Natural killer cell treated with Interleukin-12 subunit alpha and Interleukin-12 subunit beta and Interleukin-15 and Interleukin-18, amount 100 ng/mL, for 72 hours (primary cell): ENCODE measurements around the gene PDIA5. TPM values are rescaled to one million over a fixed set of nuclear protein-coding genes. Genes with fewer than 3 reads are reported as not detected.

Experiments used
- ATAC-seq, 2 donors: fragments of 150-1000 bp; cut with Tn5 transposase in 1 of 2; sonication (Bioruptor Pico), chemical (Tn5 transposase) in 1 of 2; 2 replicates each; pipeline ENCODE4 v1.10.0; 2021
- DNase-seq: peaks from one replicate; pipeline ENCODE4 v3.0.0; 2022; ENCODE audit warnings: low spot score
- H3K27ac Mint-ChIP-seq, 2 donors: 1 replicate in 1 of 2; 2 replicates in 1 of 2; pipeline ENCODE4 v1.8.0; 2022; ENCODE audit warnings: mixed read lengths in 2 of 2, mild to moderate bottlenecking in 1 of 2, moderate library complexity in 1 of 2
- H3K27me3 Mint-ChIP-seq, 2 donors: 1 replicate in 1 of 2; 2 replicates in 1 of 2; pipeline ENCODE4 v1.8.0; 2022; ENCODE audit warnings: mixed read lengths in 2 of 2
- H3K36me3 Mint-ChIP-seq: one replicate; pipeline ENCODE4 v1.8.0; 2022; ENCODE audit warnings: mixed read lengths
- H3K4me1 Mint-ChIP-seq, 2 donors: 1 replicate in 1 of 2; 2 replicates in 1 of 2; pipeline ENCODE4 v1.8.0; 2022; ENCODE audit warnings: low read depth in 2 of 2, mixed read lengths in 2 of 2, mild to moderate bottlenecking in 1 of 2
- H3K4me3 Mint-ChIP-seq: one replicate; pipeline ENCODE4 v1.8.0; 2022; ENCODE audit warnings: mixed read lengths
- H3K9me3 Mint-ChIP-seq: 2 replicates; pipeline ENCODE4 v1.8.0; 2022; ENCODE audit warnings: mixed read lengths
- total RNA-seq, 2 donors: library from RNA; stranded (reverse); gene quantifications; one replicate each; pipeline ENCODE4 v1.2.3, GENCODE V29; 2022

PDIA5 gene
- total RNA-seq, 2 donors from 2014 or later, result 10.3 to 33.3 TPM

DNA sequence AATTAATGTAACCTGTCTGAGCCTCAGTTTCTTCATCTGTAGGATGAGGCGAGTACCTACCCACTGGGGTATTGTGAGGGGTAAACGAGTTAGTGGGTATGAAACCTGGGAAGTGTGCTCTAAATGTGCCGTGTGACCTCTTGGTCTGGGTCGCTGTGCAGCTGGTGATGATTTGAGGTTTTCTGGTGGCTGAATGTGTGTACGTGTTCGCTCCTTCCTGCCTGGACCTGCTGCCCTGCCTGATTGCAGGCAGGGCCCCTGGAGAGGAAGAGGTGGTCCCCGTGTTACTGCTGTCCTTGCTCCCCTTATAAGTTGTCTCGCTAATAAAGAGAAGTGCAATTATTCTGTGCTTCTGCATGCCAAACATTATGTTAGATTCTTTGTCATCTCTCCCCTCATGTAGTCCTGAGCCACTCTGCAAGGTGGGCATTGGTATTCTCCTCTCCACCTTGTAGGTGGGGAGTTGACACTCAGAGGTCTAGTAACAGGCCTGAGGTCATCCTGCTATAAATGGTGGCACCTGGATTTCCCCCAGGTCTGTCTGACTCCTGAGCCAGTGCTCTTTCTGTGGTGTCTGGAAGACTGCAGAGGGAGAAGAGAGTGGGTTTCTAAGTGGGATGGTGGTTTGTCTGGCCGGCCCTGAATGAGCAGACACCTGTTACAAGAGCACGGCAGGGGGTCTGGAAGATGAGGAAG lies 15.7 kb downstream of the PDIA5 start:
- Mint-ChIP-seq H3K36me3 (no peaks in the 10 kb centered on the region), H3K4me3 (no peak overlapping the region), H3K9me3 (no peaks in the 10 kb centered on the region), H3K27me3 (peaks cover 0 to 13% of the 10 kb centered on the region in 2 donors), H3K4me1 (peaks cover 25 to 33% of the 10 kb centered on the region in 2 donors), H3K27ac (peak overlapping the region in 1 of 2 donors; percentile 54)
- ATAC-seq, result peak in 1 of 2 donors; percentile 24
- DNase-seq, result no peak

DNA sequence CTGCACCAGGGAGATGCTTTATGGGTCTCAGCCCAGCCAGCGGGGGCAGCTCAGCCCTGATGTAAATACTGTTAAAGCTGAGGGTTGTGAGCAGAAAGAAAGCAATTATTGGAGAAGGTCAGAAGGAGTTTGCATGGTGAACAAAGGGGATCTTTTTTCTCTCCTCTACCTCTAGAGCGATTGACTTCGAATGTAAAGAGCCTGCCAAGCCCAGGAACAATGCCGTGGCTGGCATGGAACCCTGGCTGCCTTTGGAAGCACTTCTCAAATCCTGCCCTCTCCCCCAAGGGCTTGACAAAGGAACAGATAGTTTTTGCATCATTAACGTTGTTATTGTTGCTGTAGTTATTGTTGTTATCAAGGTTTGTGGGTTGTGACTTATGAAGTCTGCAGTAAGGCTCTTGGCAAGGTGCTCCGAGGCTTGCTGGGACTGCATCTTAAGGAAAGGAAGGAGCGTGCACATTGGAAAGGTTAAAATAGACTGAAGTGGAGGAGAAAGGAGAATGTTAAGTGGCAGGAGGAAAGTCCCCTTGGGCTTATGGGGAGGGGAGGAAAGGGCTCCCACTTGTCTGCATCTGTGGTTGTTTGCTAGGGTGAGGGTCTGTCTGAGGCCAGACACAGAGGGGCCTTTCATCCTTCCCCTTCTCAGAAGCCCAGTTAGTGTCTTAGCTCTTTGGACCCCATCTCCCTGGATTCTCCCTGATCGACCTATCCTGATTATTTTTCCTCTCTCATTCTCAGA lies 16.7 kb downstream of the PDIA5 start:
- DNase-seq (no peak), ATAC-seq (no peak)
- Mint-ChIP-seq H3K36me3 (no peaks in the 10 kb centered on the region), H3K4me1 (peaks cover 25 to 33% of the 10 kb centered on the region in 2 donors), H3K9me3 (no peaks in the 10 kb centered on the region), H3K27ac (no peak overlapping the region), H3K27me3 (peaks cover 0 to 18% of the 10 kb centered on the region in 2 donors), H3K4me3 (no peak overlapping the region)

DNA sequence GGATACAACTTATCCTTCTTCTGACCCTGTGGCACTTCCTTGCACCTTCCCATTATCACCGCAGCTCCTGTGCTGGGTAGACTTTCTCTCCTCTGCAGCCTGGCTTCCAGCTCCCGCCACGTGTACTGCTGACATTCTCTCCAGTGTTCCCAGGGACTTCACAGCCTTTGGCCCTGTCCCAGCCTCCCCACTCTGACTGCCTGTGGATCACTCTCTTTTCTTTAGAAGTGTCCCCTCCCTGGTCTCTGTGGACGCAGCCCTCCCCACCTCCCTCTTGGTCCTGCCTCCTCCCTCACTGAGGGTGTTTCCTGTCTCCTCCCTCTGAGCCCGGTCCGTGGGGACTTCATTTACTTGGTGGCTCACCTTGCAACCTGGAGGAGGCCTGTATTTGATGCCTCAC lies 17.4 kb downstream of the PDIA5 start:
- Mint-ChIP-seq H3K9me3 (no peaks in the 10 kb centered on the region), H3K27ac (no peak overlapping the region), H3K36me3 (no peaks in the 10 kb centered on the region), H3K4me3 (no peak overlapping the region), H3K4me1 (peaks cover 25 to 33% of the 10 kb centered on the region in 2 donors), H3K27me3 (peaks cover 0 to 18% of the 10 kb centered on the region in 2 donors)
- DNase-seq (no peak), ATAC-seq (no peak)

DNA sequence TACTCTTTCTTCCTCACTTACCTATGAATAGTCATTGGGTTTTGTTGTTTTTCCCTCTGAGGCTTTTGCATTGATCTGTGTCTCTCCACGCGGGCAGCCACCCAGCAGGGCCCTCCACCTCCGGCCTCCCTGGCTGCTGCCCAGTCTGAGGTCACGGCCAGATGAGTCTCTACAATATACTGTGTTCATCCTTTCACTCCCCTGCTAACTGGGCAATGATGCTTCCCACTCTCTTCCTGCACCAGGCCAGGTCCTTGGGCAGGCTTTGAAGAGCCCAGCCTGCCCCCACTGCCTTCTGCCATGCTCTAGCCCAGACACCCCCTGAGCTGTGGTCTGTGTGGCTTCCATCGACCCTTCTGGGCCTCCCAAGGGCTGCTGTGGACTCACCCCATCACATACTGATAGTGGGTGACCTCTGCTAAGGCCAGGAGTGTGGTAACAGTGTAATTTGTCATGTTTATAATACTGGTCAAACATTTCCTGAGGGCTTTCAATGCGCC lies 18.0 kb downstream of the PDIA5 start:
- peaks cover 0 to 18% of the 10 kb centered on the region in 2 donors for H3K27me3 Mint-ChIP-seq
- ATAC-seq (peak; percentile 34 to 52), DNase-seq (no peak)
- peaks cover 25 to 33% of the 10 kb centered on the region in 2 donors for H3K4me1 Mint-ChIP-seq
- H3K36me3 Mint-ChIP-seq, result no peaks in the 10 kb centered on the region
- no peak overlapping the region for H3K4me3 Mint-ChIP-seq
- no peak overlapping the region for H3K27ac Mint-ChIP-seq
- no peaks in the 10 kb centered on the region for H3K9me3 Mint-ChIP-seq

DNA sequence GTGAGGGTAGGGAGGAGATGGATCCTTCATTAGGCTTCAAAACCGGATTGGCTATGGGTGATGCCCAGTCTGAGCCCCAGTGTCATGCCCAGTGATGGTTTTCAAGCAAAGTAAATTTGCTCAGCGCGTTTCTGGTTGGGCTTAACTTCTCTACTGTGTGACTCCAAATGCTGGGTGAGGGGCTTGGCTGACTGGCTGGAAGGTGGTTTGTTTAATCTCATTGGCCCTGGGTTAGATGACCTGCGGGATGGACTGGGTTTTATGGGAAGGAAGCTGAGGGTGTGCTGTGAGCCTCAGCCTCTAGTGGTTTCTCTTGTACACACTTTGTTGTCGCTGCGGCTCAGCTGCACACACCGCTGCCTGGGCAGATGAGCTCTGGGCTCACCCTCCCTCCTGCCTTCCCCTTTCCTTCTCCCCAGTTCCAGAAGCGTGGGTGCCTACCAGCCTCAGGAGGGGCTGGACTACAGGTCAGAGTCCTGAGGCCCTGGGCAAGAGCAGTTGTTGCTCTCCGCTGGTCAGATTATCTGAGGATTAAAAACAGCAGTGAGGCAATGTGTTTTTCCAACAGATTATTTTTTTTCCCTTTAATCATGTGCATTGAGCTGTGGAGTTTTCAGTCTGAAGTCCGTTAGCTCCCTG lies 18.6 kb downstream of the PDIA5 start:
- Mint-ChIP-seq H3K36me3 (no peaks in the 10 kb centered on the region), H3K27ac (peak overlapping the region in 1 of 2 donors; percentile 59)
- no peak for DNase-seq

DNA sequence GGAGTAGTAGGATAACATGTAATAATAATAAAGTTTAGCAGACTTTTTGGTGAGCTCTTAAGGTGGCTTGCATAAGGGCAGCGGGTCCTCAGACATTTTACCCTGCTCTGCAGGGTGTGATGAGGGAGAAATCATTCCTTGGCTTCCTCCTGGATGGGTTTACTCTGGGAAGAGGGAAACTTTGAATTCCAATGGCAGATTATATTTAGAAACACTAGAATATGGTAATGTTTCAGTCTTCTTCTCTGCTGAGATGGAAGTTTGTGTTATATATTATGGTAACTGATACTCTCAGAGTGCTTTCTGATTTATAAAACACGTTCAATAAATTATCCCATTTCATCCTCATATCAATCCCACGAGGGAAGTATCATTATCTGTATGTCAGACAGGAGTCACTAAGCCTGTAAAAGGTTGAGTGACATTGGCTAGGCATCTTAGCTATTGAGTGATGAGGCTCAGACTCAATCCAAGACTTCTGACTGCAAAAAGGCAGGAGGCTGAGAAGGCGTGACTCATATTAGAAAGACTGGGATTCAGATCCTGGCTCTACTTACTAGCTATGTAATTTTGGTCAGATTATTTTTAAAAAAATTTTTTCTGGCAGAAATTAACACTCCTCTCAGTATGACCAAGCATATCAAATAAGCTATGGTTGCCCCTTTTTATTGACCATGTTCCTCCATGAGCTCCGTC lies 19.3 kb downstream of the PDIA5 start:
- H3K9me3 Mint-ChIP-seq, result no peaks in the 10 kb centered on the region
- DNase-seq, result no peak
- ATAC-seq, result no peak
- peaks cover 29 to 33% of the 10 kb centered on the region in 2 donors for H3K4me1 Mint-ChIP-seq
- H3K27ac Mint-ChIP-seq, result peak overlapping the region in 1 of 2 donors; percentile 59
- H3K4me3 Mint-ChIP-seq, result no peak overlapping the region
- peaks cover 0 to 18% of the 10 kb centered on the region in 2 donors for H3K27me3 Mint-ChIP-seq
- no peaks in the 10 kb centered on the region for H3K36me3 Mint-ChIP-seq

More for the DNA sequence above, 18.6 kb downstream of the PDIA5 start:
- Mint-ChIP-seq H3K9me3 (no peaks in the 10 kb centered on the region), H3K4me3 (no peak overlapping the region), H3K4me1 (peaks cover 25 to 33% of the 10 kb centered on the region in 2 donors), H3K27me3 (peaks cover 0 to 18% of the 10 kb centered on the region in 2 donors)
- ATAC-seq, result peak in 1 of 2 donors; percentile 37

DNA sequence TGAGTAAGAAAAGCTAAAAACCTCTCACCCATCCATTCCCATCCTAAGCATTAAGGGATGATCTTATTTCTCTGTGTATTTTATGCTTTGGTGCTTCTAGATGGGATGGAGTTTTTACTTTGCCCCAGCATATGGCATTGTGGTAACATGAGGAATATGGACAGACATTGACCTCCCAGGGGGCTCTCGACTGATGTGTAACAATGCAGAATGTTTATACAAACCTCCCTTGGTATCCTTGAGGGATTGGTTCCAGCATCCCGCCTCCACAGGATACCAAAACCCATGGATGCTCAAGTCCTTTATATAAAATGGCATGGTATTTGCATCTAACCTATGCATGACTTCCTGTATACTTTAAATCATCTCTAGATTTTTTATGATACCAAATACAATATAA lies 21.6 kb downstream of the PDIA5 start:
- no peak for DNase-seq
- Mint-ChIP-seq H3K4me1 (peaks cover 21 to 26% of the 10 kb centered on the region in 2 donors), H3K27ac (no peak overlapping the region)

DNA sequence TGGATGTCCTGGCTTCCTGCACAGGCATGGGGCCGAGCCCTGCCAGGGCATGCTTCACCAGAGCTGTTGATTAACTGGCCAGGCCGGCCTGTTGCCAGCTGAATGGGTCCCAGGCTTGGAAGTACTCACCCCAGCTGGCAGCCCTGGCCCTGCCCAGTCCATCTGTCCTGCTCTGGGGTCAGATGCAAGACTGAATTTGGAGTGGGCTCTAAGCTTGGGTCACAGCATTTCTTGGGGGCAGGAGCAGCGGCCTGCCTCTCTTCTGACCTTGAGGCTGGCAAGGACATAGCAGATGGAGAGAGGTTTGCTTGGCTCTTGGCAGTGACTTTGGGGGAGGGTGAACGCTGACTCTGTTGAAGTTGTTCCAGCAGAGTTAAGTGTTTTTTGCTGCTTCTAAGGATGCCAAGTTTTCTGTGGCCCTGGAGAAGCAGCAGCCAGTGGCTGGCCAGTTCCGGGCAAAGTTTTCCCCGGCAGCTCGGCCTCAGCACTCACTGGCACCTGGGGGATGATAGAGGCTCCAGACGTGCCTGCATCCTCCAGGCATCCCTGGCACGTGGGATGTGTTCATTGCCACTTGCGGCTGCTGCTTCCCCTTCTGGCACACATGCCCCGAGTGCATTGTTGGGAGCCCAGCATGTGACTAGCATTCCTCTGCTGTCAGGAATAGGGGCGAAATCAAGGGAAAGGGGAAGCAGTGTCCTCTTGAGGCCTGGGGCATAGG lies 22.9 kb downstream of the PDIA5 start:
- H3K36me3 Mint-ChIP-seq, result no peaks in the 10 kb centered on the region
- no peaks in the 10 kb centered on the region for H3K9me3 Mint-ChIP-seq
- peaks cover 0 to 11% of the 10 kb centered on the region in 2 donors for H3K27me3 Mint-ChIP-seq
- no peak for ATAC-seq
- no peak overlapping the region for H3K4me3 Mint-ChIP-seq
- H3K27ac Mint-ChIP-seq, result no peak overlapping the region
- DNase-seq, result no peak
- peaks cover 12 to 16% of the 10 kb centered on the region in 2 donors for H3K4me1 Mint-ChIP-seq

More for the DNA sequence above, 21.6 kb downstream of the PDIA5 start:
- no peak overlapping the region for H3K4me3 Mint-ChIP-seq
- H3K9me3 Mint-ChIP-seq, result no peaks in the 10 kb centered on the region
- peaks cover 0 to 16% of the 10 kb centered on the region in 2 donors for H3K27me3 Mint-ChIP-seq
- no peak for ATAC-seq
- no peaks in the 10 kb centered on the region for H3K36me3 Mint-ChIP-seq

DNA sequence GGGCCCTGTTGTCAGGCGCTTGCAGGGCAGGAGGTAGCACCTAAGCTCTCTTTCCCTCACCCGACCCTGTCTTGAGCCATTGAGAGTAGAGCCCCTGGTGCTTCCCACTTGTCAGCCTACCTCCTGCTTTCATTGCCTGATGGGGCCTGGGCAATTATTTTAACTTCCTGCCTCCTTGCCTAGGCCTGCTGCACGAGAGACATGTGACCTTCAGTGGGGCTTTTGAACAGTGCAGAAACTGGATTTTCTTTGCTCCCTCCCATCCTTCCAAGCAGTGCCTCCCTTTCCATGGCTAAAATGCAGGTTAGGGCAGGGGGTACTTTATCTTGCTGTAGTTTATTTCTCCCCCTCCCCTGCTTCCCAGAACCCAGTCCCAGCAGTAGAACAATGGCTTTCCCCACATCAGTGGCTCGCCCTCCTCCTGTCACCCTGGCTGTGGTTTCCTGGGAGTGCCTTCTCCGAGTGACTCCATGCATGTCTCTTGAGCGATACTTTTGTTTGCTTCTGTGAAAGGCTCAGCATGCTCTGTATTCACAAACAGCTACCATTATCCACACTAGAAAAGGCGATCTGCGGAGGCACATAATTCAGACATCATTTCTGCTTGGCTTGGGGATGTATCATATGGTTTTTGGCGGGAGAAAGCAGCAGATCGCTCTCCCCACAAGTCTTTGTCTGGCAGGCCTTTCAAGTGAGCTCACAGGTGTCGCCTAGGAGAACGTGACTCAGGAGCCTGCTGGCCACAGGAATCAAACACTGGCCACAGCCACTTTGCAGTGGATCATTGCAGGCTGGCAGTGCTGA lies 24.1 kb downstream of the PDIA5 start:
- Mint-ChIP-seq H3K4me1 (peaks cover under 1 to 7% of the 10 kb centered on the region in 2 donors), H3K4me3 (no peak overlapping the region), H3K9me3 (no peaks in the 10 kb centered on the region), H3K27ac (no peak overlapping the region), H3K36me3 (no peaks in the 10 kb centered on the region), H3K27me3 (peaks cover 0 to 8% of the 10 kb centered on the region in 2 donors)
- no peak for ATAC-seq
- DNase-seq, result no peak

DNA sequence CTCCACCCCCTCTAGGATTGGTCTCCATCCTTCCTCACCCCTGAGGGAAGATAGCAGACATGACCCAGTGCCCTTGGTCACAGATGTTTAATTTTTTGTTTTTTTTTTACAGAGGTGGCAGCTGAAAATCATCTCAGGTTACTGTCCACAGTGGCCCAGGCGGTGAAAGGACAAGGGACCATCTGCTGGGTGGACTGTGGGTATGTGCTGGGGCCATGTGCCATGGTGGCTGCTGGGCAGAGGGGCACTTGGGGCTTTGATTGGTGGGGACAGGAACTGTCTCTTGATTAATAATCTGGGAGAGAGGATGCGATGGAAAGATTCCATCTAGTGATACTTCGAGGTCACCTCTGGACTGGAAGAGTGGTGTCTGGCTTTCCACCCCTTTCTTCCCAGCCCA lies 25.4 kb downstream of the PDIA5 start:
- Mint-ChIP-seq H3K27ac (no peak overlapping the region), H3K27me3 (peaks cover 0 to 7% of the 10 kb centered on the region in 2 donors), H3K4me1 (peaks cover 0 to 7% of the 10 kb centered on the region in 2 donors), H3K9me3 (no peaks in the 10 kb centered on the region), H3K36me3 (no peaks in the 10 kb centered on the region), H3K4me3 (no peak overlapping the region)
- DNase-seq, result no peak
- no peak for ATAC-seq

DNA sequence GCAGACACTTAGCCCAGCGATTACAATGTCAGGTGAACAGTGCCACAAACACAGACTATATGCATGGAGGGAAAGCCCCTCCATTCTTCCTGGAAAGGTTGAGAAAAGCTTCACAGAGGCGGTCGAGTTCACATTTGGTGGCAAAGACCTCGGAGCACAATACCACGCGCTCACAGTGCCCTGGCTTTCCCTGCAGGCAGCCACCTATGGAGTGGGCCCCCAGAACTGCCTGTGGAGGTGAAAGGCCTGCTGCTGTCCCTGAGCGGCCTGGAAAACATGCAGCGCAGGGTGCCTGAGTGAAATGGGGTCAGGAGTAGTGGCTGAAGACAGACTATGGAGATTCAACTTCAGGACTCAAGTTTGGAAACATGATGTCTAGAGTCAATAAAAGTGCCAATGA lies 26.9 kb downstream of the PDIA5 start:
- no peak for DNase-seq
- no peak overlapping the region for H3K27ac Mint-ChIP-seq
- no peak for ATAC-seq
- no peaks in the 10 kb centered on the region for H3K9me3 Mint-ChIP-seq
- peaks cover 0 to 7% of the 10 kb centered on the region in 2 donors for H3K4me1 Mint-ChIP-seq
- no peaks in the 10 kb centered on the region for H3K36me3 Mint-ChIP-seq
- H3K4me3 Mint-ChIP-seq, result no peak overlapping the region
- H3K27me3 Mint-ChIP-seq, result no peaks in the 10 kb centered on the region
